ENCODE results near the gene IL10RA. TPM values are rescaled to one million over a fixed set of nuclear protein-coding genes. Genes with fewer than 3 reads are reported as not detected.

Gene IL10RA
- total RNA-seq, 1 donor from 2014 or later = 5.8 TPM

GRCh38 chr11:117989351-117990102, 3.3 kb downstream of the IL10RA start:
- DNase-seq = no peak
- TF ChIP-seq CTCF (IDR thresholded peaks at IDR 0.05; ENCODE audit: partially characterized antibody, unreplicated experiment) = no peak
- Mint-ChIP-seq H3K27me3 (ENCODE audit: unreplicated experiment) (peaks cover 13% of the 10 kb centered on the region), H3K27ac (ENCODE audit: unreplicated experiment) (no peak overlapping the region), H3K4me3 (ENCODE audit: unreplicated experiment) (no peak overlapping the region), H3K4me1 (ENCODE audit: low read depth, unreplicated experiment) (peaks cover 11% of the 10 kb centered on the region), H3K9me3 (ENCODE audit: unreplicated experiment) (peaks cover 6% of the 10 kb centered on the region), H3K36me3 (ENCODE audit: unreplicated experiment) (no peaks in the 10 kb centered on the region)

- Mint-ChIP-seq H3K4me1 (ENCODE audit: low read depth, unreplicated experiment) (peaks cover 6% of the 10 kb centered on the region), H3K4me3 (ENCODE audit: unreplicated experiment) (no peak overlapping the region), H3K36me3 (ENCODE audit: unreplicated experiment) (no peaks in the 10 kb centered on the region), H3K9me3 (ENCODE audit: unreplicated experiment) (peaks cover 4% of the 10 kb centered on the region), H3K27ac (ENCODE audit: unreplicated experiment) (no peak overlapping the region), H3K27me3 (ENCODE audit: unreplicated experiment) (peaks cover 5% of the 10 kb centered on the region)
- DNase-seq = no peak
- no peak for TF ChIP-seq CTCF (IDR thresholded peaks at IDR 0.05; ENCODE audit: partially characterized antibody, unreplicated experiment)
Observed at GRCh38 chr11:117992136-117992535, 5.9 kb downstream of the IL10RA start.

GRCh38 chr11:117992620-117993019, 6.4 kb downstream of the IL10RA start:
- H3K4me3 Mint-ChIP-seq (ENCODE audit: unreplicated experiment) = no peak overlapping the region
- peaks cover 3% of the 10 kb centered on the region for H3K36me3 Mint-ChIP-seq (ENCODE audit: unreplicated experiment)
- peaks cover under 1% of the 10 kb centered on the region for H3K4me1 Mint-ChIP-seq (ENCODE audit: low read depth, unreplicated experiment)
- peaks cover 2% of the 10 kb centered on the region for H3K27me3 Mint-ChIP-seq (ENCODE audit: unreplicated experiment)
- peaks cover 1% of the 10 kb centered on the region for H3K9me3 Mint-ChIP-seq (ENCODE audit: unreplicated experiment)
- TF ChIP-seq CTCF (IDR thresholded peaks at IDR 0.05; ENCODE audit: partially characterized antibody, unreplicated experiment) = no peak
- no peak for DNase-seq
- H3K27ac Mint-ChIP-seq (ENCODE audit: unreplicated experiment) = no peak overlapping the region

GRCh38 chr11:117993988-117994745, 8.0 kb downstream of the IL10RA start:
- Mint-ChIP-seq H3K4me1 (ENCODE audit: low read depth, unreplicated experiment) (no peaks in the 10 kb centered on the region), H3K36me3 (ENCODE audit: unreplicated experiment) (peaks cover 5% of the 10 kb centered on the region), H3K27ac (ENCODE audit: unreplicated experiment) (no peak overlapping the region), H3K27me3 (ENCODE audit: unreplicated experiment) (peaks cover 3% of the 10 kb centered on the region), H3K9me3 (ENCODE audit: unreplicated experiment) (peaks cover 3% of the 10 kb centered on the region), H3K4me3 (ENCODE audit: unreplicated experiment) (no peak overlapping the region)
- no peak for TF ChIP-seq CTCF (IDR thresholded peaks at IDR 0.05; ENCODE audit: partially characterized antibody, unreplicated experiment)
- no peak for DNase-seq

GRCh38 chr11:117995472-117995871, 9.3 kb downstream of the IL10RA start:
- no peak for DNase-seq
- no peak for TF ChIP-seq CTCF (IDR thresholded peaks at IDR 0.05; ENCODE audit: partially characterized antibody, unreplicated experiment)
- Mint-ChIP-seq H3K9me3 (ENCODE audit: unreplicated experiment) (peaks cover 3% of the 10 kb centered on the region), H3K4me1 (ENCODE audit: low read depth, unreplicated experiment) (no peaks in the 10 kb centered on the region), H3K4me3 (ENCODE audit: unreplicated experiment) (no peak overlapping the region), H3K27me3 (ENCODE audit: unreplicated experiment) (peaks cover 3% of the 10 kb centered on the region), H3K27ac (ENCODE audit: unreplicated experiment) (no peak overlapping the region), H3K36me3 (ENCODE audit: unreplicated experiment) (peaks cover 5% of the 10 kb centered on the region)
